NCI-H128 (cell line): ENCODE results near the gene PFN3.
"Not testable (repeated sequence)": the region's sequence is repeated elsewhere in the genome, so short reads cannot be mapped to it uniquely, and the experiment has no call there.

Experiments used
- DNase-seq: peaks from one replicate; lab custom pipeline; 2025; ENCODE audit not compliant: unreplicated experiment; lab: John Stamatoyannopoulos, UW

PFN3 gene

GRCh38 chr5:177425801-177426565 is 25.5 kb upstream of the PFN3 start:
- peak; percentile 99 for DNase-seq

- no peak for DNase-seq
Observed at GRCh38 chr5:177425196-177425800, 24.8 kb upstream of the PFN3 start.

- DNase-seq: no peak
Observed at GRCh38 chr5:177423671-177424070, 23.2 kb upstream of the PFN3 start.

GRCh38 chr5:177421062-177421798 is 20.8 kb upstream of the PFN3 start:
- DNase-seq: no peak

GRCh38 chr5:177420472-177420871 is 20.0 kb upstream of the PFN3 start:
- not testable (repeated sequence) for DNase-seq

- no peak for DNase-seq
Observed at GRCh38 chr5:177419046-177419445, 18.6 kb upstream of the PFN3 start.

- DNase-seq: not testable (repeated sequence)
Observed at GRCh38 chr5:177417081-177417480, 16.6 kb upstream of the PFN3 start.

GRCh38 chr5:177414481-177414880 is 14.0 kb upstream of the PFN3 start:
- no peak for DNase-seq

- DNase-seq: no peak
Observed at GRCh38 chr5:177412603-177413233, 12.3 kb upstream of the PFN3 start.

- DNase-seq: no peak
Observed at GRCh38 chr5:177410575-177410974, 10.1 kb upstream of the PFN3 start.

- DNase-seq: no peak
Observed at GRCh38 chr5:177409043-177409801, 8.8 kb upstream of the PFN3 start, which contains the start of gene F12. F12 (minus strand) TSS chr5:177409564; CDS start chr5:177409527, 37 bp downstream.

GRCh38 chr5:177405805-177406204 is 5.3 kb upstream of the PFN3 start:
- DNase-seq: no peak

- DNase-seq: no peak
Observed at GRCh38 chr5:177405312-177405711, 4.9 kb upstream of the PFN3 start.

- no peak for DNase-seq
Observed at GRCh38 chr5:177404641-177405179, 4.2 kb upstream of the PFN3 start.

- DNase-seq: peak; percentile 44
Observed at GRCh38 chr5:177403792-177404640, 3.6 kb upstream of the PFN3 start.

GRCh38 chr5:177403102-177403791 is 2.8 kb upstream of the PFN3 start:
- peak; percentile 4 for DNase-seq

GRCh38 chr5:177402271-177403043 is 2.0 kb upstream of the PFN3 start:
- peak; percentile 69 for DNase-seq

GRCh38 chr5:177397875-177398390 is 2.5 kb downstream of the PFN3 start:
- DNase-seq: no peak
